Esophagus (tissue), 2 donors: Measurements from ENCODE around the gene BCR. TPM values are rescaled to one million over a fixed set of nuclear protein-coding genes. Genes with fewer than 3 reads are reported as not detected.

Experiments
- H3K27ac ChIP-seq, 2 donors: one replicate each; pipeline ENCODE4 v1.5.1; 2013; ENCODE audit warnings: low read depth in 2 of 2, mild to moderate bottlenecking in 2 of 2, inconsistent platforms in 1 of 2, low read length in 1 of 2, moderate library complexity in 1 of 2
- H3K27me3 ChIP-seq, 2 donors: one replicate each; pipeline ENCODE4 v1.6.1; 2013; ENCODE audit warnings: low read length in 2 of 2, control low read depth in 1 of 2, mild to moderate bottlenecking in 1 of 2; ENCODE audit not compliant: insufficient read depth in 2 of 2, control insufficient read depth in 1 of 2
- H3K36me3 ChIP-seq, 2 donors: one replicate each; pipeline ENCODE4 v1.6.1; 2013; ENCODE audit warnings: low read length in 1 of 2; ENCODE audit not compliant: control insufficient read depth in 2 of 2, insufficient read depth in 2 of 2
- H3K4me1 ChIP-seq, 2 donors: one replicate each; pipeline ENCODE4 v1.6.1; 2013; ENCODE audit warnings: low read length in 1 of 2; ENCODE audit not compliant: control insufficient read depth in 2 of 2, insufficient read depth in 2 of 2
- H3K4me3 ChIP-seq, 2 donors: one replicate each; pipeline ENCODE4 v1.5.1; 2013; ENCODE audit warnings: low read length in 2 of 2, mild to moderate bottlenecking in 2 of 2, low read depth in 1 of 2, moderate library complexity in 1 of 2
- H3K9me3 ChIP-seq, 2 donors: one replicate each; pipeline ENCODE4 v1.6.1; 2013; ENCODE audit warnings: mild to moderate bottlenecking in 2 of 2, low read depth in 1 of 2, low read length in 1 of 2, moderate library complexity in 1 of 2; ENCODE audit not compliant: control insufficient read depth in 2 of 2, insufficient read depth in 1 of 2
- WGBS, 2 donors: extraction: QIAGEN DNeasy Blood & Tissue Kit; methylation state at CpG; one replicate each; pipeline ENCODE4 v1.1.7; 2013; 5-methylcytosine and 5-hydroxymethylcytosine counted together
- polyA plus RNA-seq, 2 donors: library from polyadenylated mRNA; stranded (reverse); fragments of 200-250 nt; gene quantifications; one replicate each; pipeline ENCODE4 v1.2.3, GENCODE V29; 2013
- donor health status: healthy with polysubstance abuse.
- donor health status: Bipolar disorder and iron deficiency.

BCR gene
- polyA plus RNA-seq, 2 donors = 27.8 to 30.2 TPM

- Histone ChIP-seq H3K4me3 (no peak overlapping the region), H3K4me1 (peaks cover 4 to 21% of the 10 kb centered on the region in 2 donors), H3K27me3 (no peaks in the 10 kb centered on the region), H3K36me3 (no peaks in the 10 kb centered on the region), H3K9me3 (no peaks in the 10 kb centered on the region), H3K27ac (no peak overlapping the region)
- 92 to 94% methylated on average over 5 of the region's 5 CpGs for WGBS, 2 donors
Observed at GRCh38 chr22:23231471-23232093, 51.3 kb downstream of the BCR start.

DNA sequence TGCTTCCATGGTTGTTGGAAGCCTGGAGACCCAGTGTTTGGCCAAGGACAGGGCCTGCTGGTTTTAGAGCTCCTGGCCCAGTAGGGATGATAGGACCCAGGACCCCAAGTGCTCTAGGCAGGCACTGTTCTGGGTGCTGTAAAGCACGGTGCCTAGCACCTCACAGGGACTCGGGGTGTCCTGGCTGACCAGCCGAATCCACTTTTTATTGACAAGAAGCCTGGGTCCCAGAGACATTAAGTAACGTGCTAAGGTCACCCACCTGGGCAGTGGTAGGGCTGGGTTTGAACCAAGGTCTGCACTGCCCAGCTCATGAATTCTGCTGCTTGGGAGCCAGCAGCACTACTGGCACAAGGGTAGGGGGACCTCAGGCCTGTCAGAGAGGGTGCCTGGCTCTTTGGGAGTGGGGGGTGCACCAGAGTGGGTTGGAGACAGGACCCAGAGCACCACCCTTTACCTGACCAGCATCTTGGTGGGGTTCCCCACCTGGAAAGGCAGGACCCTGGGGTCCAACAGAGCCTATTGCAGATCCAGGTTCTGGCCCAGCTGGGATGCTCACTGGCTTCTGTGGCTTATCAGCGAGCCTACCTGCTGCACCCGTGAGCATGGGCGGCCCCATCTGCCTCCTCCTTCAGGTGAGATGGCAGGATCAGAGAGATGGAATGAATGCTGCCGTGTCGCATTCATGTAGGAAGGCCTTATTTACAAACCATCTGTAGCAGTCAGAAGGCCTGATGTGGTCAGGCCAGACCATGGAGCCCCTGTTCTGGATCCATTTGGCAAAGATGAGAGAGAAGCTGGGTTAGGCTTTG lies 52.0 kb downstream of the BCR start:
- no peaks in the 10 kb centered on the region for H3K27me3 ChIP-seq
- peaks cover 3 to 25% of the 10 kb centered on the region in 2 donors for H3K4me1 ChIP-seq
- H3K27ac ChIP-seq = no peak overlapping the region
- no peaks in the 10 kb centered on the region for H3K36me3 ChIP-seq
- H3K9me3 ChIP-seq = no peaks in the 10 kb centered on the region
- no peak overlapping the region for H3K4me3 ChIP-seq
- 96 to 99% methylated on average over 9 of the region's 9 CpGs for WGBS, 2 donors

GRCh38 chr22:23233084-23233531 lies 52.8 kb downstream of the BCR start:
- Histone ChIP-seq H3K9me3 (no peaks in the 10 kb centered on the region), H3K4me3 (no peak overlapping the region), H3K27me3 (no peaks in the 10 kb centered on the region), H3K27ac (no peak overlapping the region), H3K4me1 (peaks cover 7 to 27% of the 10 kb centered on the region in 2 donors), H3K36me3 (no peaks in the 10 kb centered on the region)
- whole genome bisulfite sequencing, 2 donors = 69 to 72% methylated on average over 11 of the region's 11 CpGs

GRCh38 chr22:23233752-23234408 lies 53.6 kb downstream of the BCR start:
- 72 to 77% methylated on average over 10 of the region's 10 CpGs for WGBS, 2 donors
- no peaks in the 10 kb centered on the region for H3K27me3 ChIP-seq
- no peak overlapping the region for H3K27ac ChIP-seq
- peaks cover 7 to 27% of the 10 kb centered on the region in 2 donors for H3K4me1 ChIP-seq
- no peaks in the 10 kb centered on the region for H3K9me3 ChIP-seq
- no peak overlapping the region for H3K4me3 ChIP-seq
- peaks cover 0 to 3% of the 10 kb centered on the region in 2 donors for H3K36me3 ChIP-seq

DNA sequence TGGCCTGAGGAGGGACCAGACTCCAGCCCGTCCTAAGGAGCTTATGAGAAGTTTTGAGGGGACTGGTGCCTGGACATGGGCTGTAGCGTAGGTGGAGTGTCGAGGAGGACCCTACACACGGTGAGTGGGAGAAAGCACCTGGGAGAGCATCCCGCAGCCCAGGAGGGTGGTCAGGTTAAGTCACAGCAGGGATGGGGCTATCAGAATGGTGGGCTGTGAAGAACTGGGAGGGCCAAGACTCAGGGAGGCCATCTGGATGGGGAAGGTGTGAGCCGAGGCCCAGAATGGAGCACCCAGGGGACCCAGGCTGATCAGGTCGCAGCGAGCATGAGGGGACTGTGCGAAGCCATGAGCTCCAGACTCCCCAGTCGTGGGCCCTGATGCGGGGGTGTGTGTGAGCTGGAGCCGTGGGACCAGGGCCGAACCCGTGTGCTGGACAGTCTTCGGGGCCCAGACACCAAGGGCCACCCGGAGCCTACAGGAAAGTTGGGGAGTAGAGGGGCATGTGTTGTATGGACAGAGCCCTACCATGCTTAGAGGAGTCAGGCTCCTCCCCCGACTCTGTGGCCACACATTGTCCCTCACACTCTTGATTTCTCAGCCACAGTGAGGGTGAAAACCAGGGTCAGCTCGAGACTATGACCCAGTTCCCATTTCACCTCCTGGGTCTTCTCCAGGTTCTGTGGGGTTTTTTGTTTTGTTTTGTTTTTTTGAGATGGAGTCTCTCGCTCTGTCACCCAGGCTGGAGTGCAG lies 54.3 kb downstream of the BCR start:
- Histone ChIP-seq H3K4me3 (no peak overlapping the region), H3K36me3 (peaks cover 0 to 3% of the 10 kb centered on the region in 2 donors), H3K4me1 (peaks cover 7 to 27% of the 10 kb centered on the region in 2 donors), H3K9me3 (no peaks in the 10 kb centered on the region), H3K27ac (no peak overlapping the region), H3K27me3 (no peaks in the 10 kb centered on the region)
- WGBS, 2 donors = 96 to 97% methylated on average over 13 to 19 of the region's 19 CpGs

DNA sequence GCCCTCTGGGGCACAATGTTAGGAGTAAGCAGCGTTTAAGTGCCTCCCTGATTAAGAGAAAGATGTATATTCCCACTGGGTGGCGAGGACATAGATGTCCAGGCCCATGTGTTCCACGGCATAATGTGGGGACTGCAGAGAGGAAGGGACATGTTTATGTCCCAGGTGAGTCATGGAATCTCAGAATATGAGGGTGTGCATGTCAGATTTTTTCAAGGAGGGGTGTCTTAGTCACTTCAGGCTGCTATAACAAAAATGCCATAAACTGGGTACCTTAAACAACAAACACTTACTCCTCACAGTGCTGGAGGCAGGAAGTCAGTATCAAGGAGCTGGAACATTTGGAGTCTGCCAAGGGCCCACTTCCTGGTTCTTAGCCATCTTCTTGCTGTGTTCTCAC lies 55.1 kb downstream of the BCR start:
- no peaks in the 10 kb centered on the region for H3K27me3 ChIP-seq
- H3K27ac ChIP-seq = no peak overlapping the region
- H3K4me1 ChIP-seq = peaks cover 7 to 27% of the 10 kb centered on the region in 2 donors
- H3K36me3 ChIP-seq = peaks cover 0 to 3% of the 10 kb centered on the region in 2 donors
- WGBS, 2 donors = 96 to 97% methylated on average over 3 of the region's 3 CpGs
- no peak overlapping the region for H3K4me3 ChIP-seq
- no peaks in the 10 kb centered on the region for H3K9me3 ChIP-seq

DNA sequence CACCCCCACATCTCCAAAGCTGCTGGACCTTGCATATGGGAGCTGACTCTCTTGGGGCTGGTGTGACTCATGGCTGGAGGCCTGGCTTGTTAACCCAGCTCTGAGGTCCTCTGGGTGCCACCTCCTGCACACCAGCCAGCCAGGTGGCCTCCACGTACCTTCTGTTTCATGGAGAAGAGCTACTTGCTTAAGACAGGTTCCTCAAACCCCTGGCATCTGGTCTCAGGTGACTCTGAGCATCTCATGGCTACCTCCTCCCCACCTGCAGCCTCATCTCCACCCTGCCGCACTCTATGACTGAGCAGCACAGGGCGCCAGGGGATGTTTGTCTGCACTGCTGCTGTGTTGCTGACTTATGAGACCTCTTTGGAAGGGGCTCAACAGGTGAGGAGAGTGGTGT lies 55.7 kb downstream of the BCR start:
- Histone ChIP-seq H3K9me3 (no peaks in the 10 kb centered on the region), H3K4me1 (peaks cover 7 to 29% of the 10 kb centered on the region in 2 donors), H3K27ac (no peak overlapping the region), H3K36me3 (peaks cover 0 to 3% of the 10 kb centered on the region in 2 donors), H3K27me3 (no peaks in the 10 kb centered on the region), H3K4me3 (no peak overlapping the region)
- WGBS, 2 donors = 95 to 96% methylated on average over 3 of the region's 3 CpGs

GRCh38 chr22:23236440-23237184 lies 56.3 kb downstream of the BCR start:
- H3K27ac ChIP-seq = peak overlapping the region in 1 of 2 donors; percentile 33
- WGBS, 2 donors = 57 to 62% methylated on average over 14 of the region's 14 CpGs
- no peak overlapping the region for H3K4me3 ChIP-seq
- peaks cover 0 to 3% of the 10 kb centered on the region in 2 donors for H3K36me3 ChIP-seq
- H3K4me1 ChIP-seq = peaks cover 9 to 34% of the 10 kb centered on the region in 2 donors
- H3K9me3 ChIP-seq = no peaks in the 10 kb centered on the region
- H3K27me3 ChIP-seq = no peaks in the 10 kb centered on the region
